SK-N-SH treated with all-trans-retinoic acid at 6 μM for 48 hours (cell line): ENCODE results near the gene STYXL1.

ENCODE experiments used
- ATAC-seq: fragments of 200-7000 bp; cut with Tn5 transposase; 3 replicates; pipeline ENCODE4 v1.9.1; 2020; ENCODE audit warnings: mild to moderate bottlenecking, moderate library complexity
- ARNTL ChIP-seq: fragments of 450-650 bp; formaldehyde crosslinking; IDR thresholded peaks from 2 replicates; pipeline ENCODE4 v1.5.0; 2020; ENCODE audit warnings: low read depth, mild to moderate bottlenecking, moderate library complexity, borderline replicate concordance
- BACH2 ChIP-seq: fragments of 250-450 bp; sonication (Bioruptor Pico); IDR thresholded peaks from 2 replicates; pipeline ENCODE4 v1.9.0; 2021; ENCODE audit warnings: mild to moderate bottlenecking, borderline replicate concordance
- CSDC2 ChIP-seq: fragments of 250-450 bp; sonication (Bioruptor Pico); IDR thresholded peaks from 2 replicates; pipeline ENCODE4 v1.5.0; 2020; ENCODE audit warnings: mild to moderate bottlenecking, moderate library complexity
- CSRNP3 ChIP-seq: fragments of 250-450 bp; sonication (Bioruptor Pico); IDR thresholded peaks from 2 replicates; pipeline ENCODE4 v1.5.1; 2021; ENCODE audit warnings: mild to moderate bottlenecking, moderate library complexity
- ESRRG ChIP-seq: fragments of 250-450 bp; sonication (Bioruptor Pico); IDR thresholded peaks from 2 replicates; pipeline ENCODE4 v1.6.1; 2021; ENCODE audit warnings: mild to moderate bottlenecking
- GLIS3 ChIP-seq: fragments of 250-450 bp; sonication (Bioruptor Pico); IDR thresholded peaks from 2 replicates; pipeline ENCODE4 v1.5.0; 2020; ENCODE audit warnings: mild to moderate bottlenecking, moderate library complexity
- ISL1 ChIP-seq: fragments of 250-450 bp; sonication (Bioruptor Pico); IDR thresholded peaks from 2 replicates; pipeline ENCODE4 v2.1.2; 2022; ENCODE audit warnings: mild to moderate bottlenecking, moderate library complexity
- OSR1 ChIP-seq: fragments of 250-450 bp; sonication (Bioruptor Pico); IDR thresholded peaks from 2 replicates; pipeline ENCODE4 v1.8.0; 2022; ENCODE audit warnings: moderate library complexity, mild to moderate bottlenecking, inconsistent platforms
- PATZ1 ChIP-seq: fragments of 250-450 bp; sonication (Bioruptor Pico); IDR thresholded peaks from 2 replicates; pipeline ENCODE4 v1.8.0; 2020; ENCODE audit warnings: mild to moderate bottlenecking, moderate library complexity, borderline replicate concordance
- POU6F1 ChIP-seq: fragments of 250-450 bp; sonication (Bioruptor Pico); IDR thresholded peaks from 2 replicates; pipeline ENCODE4 v1.8.0; 2021; ENCODE audit warnings: low read depth, mild to moderate bottlenecking, moderate library complexity, borderline replicate concordance
- PPARA ChIP-seq: fragments of 250-450 bp; sonication (Bioruptor Pico); IDR thresholded peaks from 2 replicates; pipeline ENCODE4 v1.5.0; 2020; ENCODE audit warnings: mild to moderate bottlenecking, borderline replicate concordance
- RARB ChIP-seq: fragments of 250-450 bp; sonication (Bioruptor Pico); IDR thresholded peaks from 2 replicates; pipeline ENCODE4 v1.8.0; 2021; ENCODE audit warnings: mild to moderate bottlenecking, moderate library complexity
- SNAI2 ChIP-seq: fragments of 250-450 bp; sonication (Bioruptor Pico); IDR thresholded peaks from 2 replicates; pipeline ENCODE4 v1.5.0; 2020; ENCODE audit warnings: mild to moderate bottlenecking, moderate library complexity
- TCF4 ChIP-seq: fragments of 250-450 bp; sonication (Bioruptor Pico); IDR thresholded peaks from 2 replicates; pipeline ENCODE4 v1.8.0; 2021; ENCODE audit warnings: mild to moderate bottlenecking, moderate library complexity, borderline replicate concordance
- TOX ChIP-seq: fragments of 250-450 bp; sonication (Bioruptor Pico); IDR thresholded peaks from 2 replicates; pipeline ENCODE4 v1.8.0; 2021; ENCODE audit warnings: mild to moderate bottlenecking, moderate library complexity, borderline replicate concordance
- TSHZ2 ChIP-seq: fragments of 250-450 bp; sonication (Bioruptor Pico); IDR thresholded peaks from 2 replicates; pipeline ENCODE4 v1.5.0; 2020; ENCODE audit warnings: mild to moderate bottlenecking, moderate library complexity
- ZC3H10 ChIP-seq: fragments of 250-450 bp; sonication (Bioruptor Pico); IDR thresholded peaks from 2 replicates; pipeline ENCODE4 v1.5.1; 2021; ENCODE audit warnings: mild to moderate bottlenecking, moderate library complexity
- ZFP3 ChIP-seq: fragments of 250-450 bp; sonication (Bioruptor Pico); IDR thresholded peaks from 2 replicates; pipeline ENCODE4 v1.5.0; 2020; ENCODE audit warnings: mild to moderate bottlenecking, moderate library complexity
- ZNF565 ChIP-seq: fragments of 450-650 bp; formaldehyde crosslinking; conservative IDR thresholded peaks from 2 replicates; pipeline ENCODE4 v1.5.0; 2020; ENCODE audit warnings: low read depth, mild to moderate bottlenecking, moderate library complexity
- ZNF70 ChIP-seq: fragments of 450-650 bp; formaldehyde crosslinking; IDR thresholded peaks from 2 replicates; pipeline ENCODE4 v1.5.0; 2020; ENCODE audit warnings: mild to moderate bottlenecking, moderate library complexity
- ZNF8 ChIP-seq: fragments of 450-650 bp; formaldehyde crosslinking; IDR thresholded peaks from 2 replicates; pipeline ENCODE4 v1.5.0; 2020; ENCODE audit warnings: mild to moderate bottlenecking, moderate library complexity

The STYXL1 gene

GRCh38 chr7:76066716-76067503 lies 19.1 kb upstream of the STYXL1 start (continued):
- TF ChIP-seq PATZ1 (CRISPR knock-in tag) (no peak), PPARA (CRISPR knock-in tag) (no peak), TOX (no peak), CSDC2 (no peak), ISL1 (no peak)

- ATAC-seq = no peak
- TF ChIP-seq ZNF8 (CRISPR knock-in tag) (no peak), CSDC2 (no peak), ZC3H10 (CRISPR knock-in tag) (no peak), POU6F1 (CRISPR knock-in tag) (no peak), PATZ1 (CRISPR knock-in tag) (no peak), ARNTL (CRISPR knock-in tag) (no peak), TOX (no peak), RARB (CRISPR knock-in tag) (no peak), CSRNP3 (CRISPR knock-in tag) (no peak), ZNF70 (CRISPR knock-in tag) (no peak)
- TF ChIP-seq, all 23 proteins: peak for 0
Observed at GRCh38 chr7:76065016-76065612, 17.3 kb upstream of the STYXL1 start.

- TF ChIP-seq CSDC2 = no peak
- no peak for TF ChIP-seq BACH2
- TF ChIP-seq ZC3H10 (CRISPR knock-in tag) = no peak
- TF ChIP-seq SNAI2 (CRISPR knock-in tag) = no peak
- TF ChIP-seq ZFP3 (CRISPR knock-in tag) = no peak
- TF ChIP-seq, all 23 proteins: peak for 0
- no peak for ATAC-seq
Observed at GRCh38 chr7:76064208-76064970, 16.6 kb upstream of the STYXL1 start.

- no peak for TF ChIP-seq ZNF565 (CRISPR knock-in tag)
- no peak for ATAC-seq
Observed at GRCh38 chr7:76063525-76063924, 15.7 kb upstream of the STYXL1 start.

- TF ChIP-seq PPARA (CRISPR knock-in tag) = no peak
- TF ChIP-seq CSDC2 = no peak
- no peak for TF ChIP-seq TSHZ2 (CRISPR knock-in tag)
- no peak for TF ChIP-seq TCF4 (CRISPR knock-in tag)
- TF ChIP-seq POU6F1 (CRISPR knock-in tag) = no peak
- TF ChIP-seq SNAI2 (CRISPR knock-in tag) = no peak
- no peak for TF ChIP-seq GLIS3 (CRISPR knock-in tag)
- no peak for TF ChIP-seq OSR1 (CRISPR knock-in tag)
- TF ChIP-seq ESRRG = no peak
Observed at GRCh38 chr7:76063114-76063513, 15.3 kb upstream of the STYXL1 start.

More at GRCh38 chr7:76063114-76063513, 15.3 kb upstream of the STYXL1 start:
- no peak for ATAC-seq
